Natural killer cell (primary cell): ENCODE measurements around the gene RUNX1. TPM values are rescaled to one million over a fixed set of nuclear protein-coding genes. Genes with fewer than 3 reads are reported as not detected.

Experiments
- ATAC-seq, 3 donors: fragments of 150-1000 bp in 2 of 3; fragments of 200-7000 bp in 1 of 3; cut with Tn5 transposase; 1 replicate in 1 of 3; 2 replicates in 2 of 3; pipeline ENCODE4 v1.10.0; 2021; ENCODE audit warnings: mild to moderate bottlenecking in 2 of 3, moderate library complexity in 2 of 3
- DNase-seq, 2 donors: peaks; one replicate each; pipeline versions ENCODE4 v3.0.0 to v3.0.0-alpha.2; 2013 to 2021; ENCODE audit warnings: mixed read lengths in 1 of 2
- H3K27ac ChIP-seq: one replicate; pipeline ENCODE4 v1.5.1; 2013; ENCODE audit warnings: mild to moderate bottlenecking, low read length
- H3K27me3 ChIP-seq: one replicate; pipeline ENCODE4 v1.6.1; 2013; ENCODE audit warnings: low read length; ENCODE audit not compliant: control insufficient read depth, insufficient read depth
- H3K36me3 ChIP-seq: one replicate; pipeline ENCODE4 v1.6.1; 2013; ENCODE audit warnings: low read length; ENCODE audit not compliant: control insufficient read depth, insufficient read depth
- H3K4me1 ChIP-seq: one replicate; pipeline ENCODE4 v1.6.1; 2013; ENCODE audit warnings: low read length; ENCODE audit not compliant: control insufficient read depth, insufficient read depth
- H3K4me3 ChIP-seq: one replicate; pipeline ENCODE4 v1.5.1; 2013; ENCODE audit warnings: low read length
- H3K9me3 ChIP-seq: one replicate; pipeline ENCODE4 v1.6.1; 2013; ENCODE audit warnings: low read length; ENCODE audit not compliant: control insufficient read depth, insufficient read depth
- H3K27ac Mint-ChIP-seq, 2 donors: one replicate each; pipeline ENCODE4 v1.8.0; 2022; ENCODE audit warnings: mild to moderate bottlenecking in 2 of 2, mixed read lengths in 2 of 2, moderate library complexity in 1 of 2
- H3K27me3 Mint-ChIP-seq, 2 donors: one replicate each; pipeline ENCODE4 v1.8.0; 2022; ENCODE audit warnings: low read depth in 2 of 2, mixed read lengths in 2 of 2
- H3K36me3 Mint-ChIP-seq: one replicate; pipeline ENCODE4 v1.8.0; 2022; ENCODE audit warnings: mixed read lengths
- H3K4me1 Mint-ChIP-seq, 2 donors: one replicate each; pipeline ENCODE4 v1.8.0; 2022; ENCODE audit warnings: mixed read lengths in 2 of 2
- H3K4me3 Mint-ChIP-seq: one replicate; pipeline ENCODE4 v1.8.0; 2022; ENCODE audit warnings: mild to moderate bottlenecking, moderate library complexity, mixed read lengths
- H3K9me3 Mint-ChIP-seq, 2 donors: one replicate each; pipeline ENCODE4 v1.8.0; 2022; ENCODE audit warnings: mixed read lengths in 2 of 2
- CTCF ChIP-seq: fragments of 200-600 bp; IDR thresholded peaks from one replicate; pipeline ENCODE4 v1.8.0; 2022; ENCODE audit warnings: antibody characterized with exemption
- WGBS: methylation state at CpG from one replicate; pipeline ENCODE4 v1.1.7; 2013; ENCODE audit warnings: missing lambda C conversion rate; ENCODE audit not compliant: insufficient coverage; 5-methylcytosine and 5-hydroxymethylcytosine counted together
- intact Hi-C: fragments of 100-400 bp; cut with micrococcal nuclease; formaldehyde crosslinking; loops from one replicate; pipeline ENCODE4 v1.14.2; 2022
- total RNA-seq, 4 donors: library from RNA; stranded (reverse); fragments of 120-200 nt in 1 of 4; gene quantifications; one replicate each; pipeline versions ENCODE4 v1.2.3 to v1.2.4, GENCODE V29; 2013 to 2022

RUNX1 gene
- total RNA-seq, 3 donors from 2014 or later (not counting 1 experiment from before 2014, with no cell fraction given), result 62.1 to 171 (median 98.2) TPM

GRCh38 chr21:34900376-34900775 is 148.7 kb downstream of the RUNX1 start:
- no peak overlapping the region for H3K4me3 ChIP-seq
- intact Hi-C loops, result loop anchor here (5.0 kb wide), 1 partner anchor 237 kb away; no protein-coding TSS in a partner anchor
- Mint-ChIP-seq H3K27me3 (no peaks in the 10 kb centered on the region), H3K4me1 (peaks cover 28 to 42% of the 10 kb centered on the region in 2 donors), H3K27ac (no peak overlapping the region), H3K9me3 (no peaks in the 10 kb centered on the region), H3K4me3 (no peak overlapping the region), H3K36me3 (no peaks in the 10 kb centered on the region)
- no peak for TF ChIP-seq CTCF
- no peaks in the 10 kb centered on the region for H3K27me3 ChIP-seq
- H3K4me1 ChIP-seq, result no peaks in the 10 kb centered on the region
- 88% methylated on average over 2 of the region's 2 CpGs for WGBS
- DNase-seq (no peak), ATAC-seq (no peak)
- no peak overlapping the region for H3K27ac ChIP-seq
- no peaks in the 10 kb centered on the region for H3K36me3 ChIP-seq
- no peaks in the 10 kb centered on the region for H3K9me3 ChIP-seq

GRCh38 chr21:34899760-34900159 is 149.3 kb downstream of the RUNX1 start:
- H3K9me3 ChIP-seq, result no peaks in the 10 kb centered on the region
- H3K36me3 ChIP-seq, result no peaks in the 10 kb centered on the region
- DNase-seq (no peak), ATAC-seq (no peak)
- Mint-ChIP-seq H3K4me1 (peaks cover 28 to 42% of the 10 kb centered on the region in 2 donors), H3K27ac (no peak overlapping the region), H3K36me3 (no peaks in the 10 kb centered on the region), H3K4me3 (no peak overlapping the region), H3K27me3 (no peaks in the 10 kb centered on the region), H3K9me3 (no peaks in the 10 kb centered on the region)
- 100% methylated on average over 1 of the region's 1 CpG for WGBS
- H3K27ac ChIP-seq, result no peak overlapping the region
- intact Hi-C loops, result loop anchor here (5.0 kb wide), 1 partner anchor 238 kb away; no protein-coding TSS in a partner anchor
- H3K4me1 ChIP-seq, result no peaks in the 10 kb centered on the region
- H3K27me3 ChIP-seq, result no peaks in the 10 kb centered on the region
- H3K4me3 ChIP-seq, result no peak overlapping the region
- TF ChIP-seq CTCF, result no peak

GRCh38 chr21:34899302-34899701 is 149.8 kb downstream of the RUNX1 start:
- H3K27ac Mint-ChIP-seq, result no peak overlapping the region
- 100% methylated on average over 2 of the region's 2 CpGs for WGBS

More at GRCh38 chr21:34899302-34899701, 149.8 kb downstream of the RUNX1 start:
- no peaks in the 10 kb centered on the region for H3K27me3 Mint-ChIP-seq
- no peaks in the 10 kb centered on the region for H3K4me1 ChIP-seq
- ATAC-seq (no peak), DNase-seq (no peak)
- no peaks in the 10 kb centered on the region for H3K36me3 ChIP-seq
- TF ChIP-seq CTCF, result no peak
- H3K4me3 ChIP-seq, result no peak overlapping the region
- H3K4me3 Mint-ChIP-seq, result no peak overlapping the region
- no peaks in the 10 kb centered on the region for H3K36me3 Mint-ChIP-seq
- no peaks in the 10 kb centered on the region for H3K9me3 ChIP-seq
- intact Hi-C loops, result no loop called here
- no peaks in the 10 kb centered on the region for H3K9me3 Mint-ChIP-seq
- H3K4me1 Mint-ChIP-seq, result peaks cover 32 to 42% of the 10 kb centered on the region in 2 donors
- no peak overlapping the region for H3K27ac ChIP-seq
- no peaks in the 10 kb centered on the region for H3K27me3 ChIP-seq
